NT2/D1 (cell line): Measurements from ENCODE around the gene DLX6.

Experiments used
- DNase-seq: peaks from one replicate; pipeline ENCODE4 v3.0.0-alpha.2; 2011; ENCODE audit warnings: low read depth, low spot score
- H3K27me3 ChIP-seq: 2 replicates; pipeline ENCODE4 v1.6.0; 2011; ENCODE audit warnings: mild to moderate bottlenecking; ENCODE audit not compliant: insufficient read length, insufficient read depth
- H3K36me3 ChIP-seq: 2 replicates; pipeline ENCODE4 v1.6.1; 2011; ENCODE audit warnings: mild to moderate bottlenecking, low read length, mixed read lengths; ENCODE audit not compliant: insufficient read depth, insufficient read length
- H3K4me1 ChIP-seq: 2 replicates; pipeline ENCODE4 v1.5.1; 2011; ENCODE audit not compliant: insufficient read depth, insufficient read length
- H3K4me3 ChIP-seq: 2 replicates; pipeline ENCODE4 v1.5.1; 2011; ENCODE audit warnings: low read depth; ENCODE audit not compliant: insufficient read length
- H3K9ac ChIP-seq: 2 replicates; pipeline ENCODE4 v1.6.0; 2011; ENCODE audit warnings: low read depth; ENCODE audit not compliant: insufficient read length
- H3K9me3 ChIP-seq: 2 replicates; pipeline ENCODE4 v1.5.1; 2011; ENCODE audit warnings: mild to moderate bottlenecking, low read length; ENCODE audit not compliant: insufficient read depth
- SUZ12 ChIP-seq: IDR thresholded peaks from 2 replicates; pipeline ENCODE4 v1.6.1; 2011; ENCODE audit not compliant: insufficient read length, insufficient read depth; ENCODE audit errors: extremely low read depth
- YY1 ChIP-seq: IDR thresholded peaks from 2 replicates; pipeline ENCODE4 v1.6.1; 2011; ENCODE audit not compliant: insufficient read length, insufficient read depth
- ZNF274 ChIP-seq: IDR thresholded peaks from 2 replicates; pipeline ENCODE4 v1.6.1; 2011; ENCODE audit warnings: mild to moderate bottlenecking, low read depth, low read length

The DLX6 gene

DNA sequence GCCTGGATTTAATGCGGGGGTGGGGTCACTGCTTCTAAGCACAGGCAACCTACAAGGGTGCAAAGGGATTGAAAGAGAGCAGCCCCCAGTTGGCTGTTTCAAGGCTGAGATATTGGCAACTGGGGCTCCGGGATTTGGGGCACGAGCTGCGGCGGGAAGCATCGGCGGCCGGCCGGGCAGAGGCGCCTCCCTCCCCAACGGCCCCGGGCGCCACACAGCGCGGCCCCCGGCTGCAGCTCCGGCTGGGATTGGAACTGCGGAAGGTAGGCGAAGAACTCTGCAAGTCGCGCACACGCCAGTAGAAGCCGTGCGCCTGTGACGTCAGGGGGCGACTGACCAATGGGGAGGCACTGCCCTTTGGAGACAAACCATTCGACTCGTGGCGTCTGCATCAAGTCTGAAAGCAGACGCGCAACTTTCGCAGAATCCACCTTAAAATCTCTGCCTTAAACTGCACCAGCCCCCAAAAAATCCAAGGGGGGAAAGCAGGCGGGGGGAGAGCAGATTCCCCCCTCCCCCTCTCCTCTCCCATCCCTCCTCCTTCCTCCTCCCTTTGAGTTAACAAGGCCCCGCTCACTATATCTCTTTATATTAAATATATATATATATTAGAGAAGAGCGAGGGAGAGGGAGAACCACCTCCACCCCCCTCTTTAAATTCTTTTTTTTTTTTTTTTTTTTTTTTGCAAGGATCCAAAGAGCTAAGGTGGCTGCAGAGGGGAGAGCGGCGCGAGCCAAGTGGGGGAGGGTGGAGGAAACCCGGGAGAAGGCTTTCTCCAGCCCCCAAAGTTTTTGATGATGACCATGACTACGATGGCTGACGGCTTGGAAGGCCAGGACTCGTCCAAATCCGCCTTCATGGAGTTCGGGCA is at the start of gene DLX6:
Gene DLX6, plus strand, starts transcription at position 371 of the 872 bp plus-strand sequence. Its CDS starts 425 bp downstream, at position 796.
- Histone ChIP-seq H3K36me3 (no peaks in the 10 kb centered on the region), H3K27me3 (peaks cover 78% of the 10 kb centered on the region), H3K4me1 (peaks cover 7% of the 10 kb centered on the region), H3K4me3 (peak within 1 kb of the TSS; percentile 43), H3K9me3 (no peaks in the 10 kb centered on the region), H3K9ac (peak within 1 kb of the TSS; percentile 32)
- DNase-seq = peak; percentile 88
- TF ChIP-seq SUZ12 (no peak), ZNF274 (no peak), YY1 (no peak)

DNA sequence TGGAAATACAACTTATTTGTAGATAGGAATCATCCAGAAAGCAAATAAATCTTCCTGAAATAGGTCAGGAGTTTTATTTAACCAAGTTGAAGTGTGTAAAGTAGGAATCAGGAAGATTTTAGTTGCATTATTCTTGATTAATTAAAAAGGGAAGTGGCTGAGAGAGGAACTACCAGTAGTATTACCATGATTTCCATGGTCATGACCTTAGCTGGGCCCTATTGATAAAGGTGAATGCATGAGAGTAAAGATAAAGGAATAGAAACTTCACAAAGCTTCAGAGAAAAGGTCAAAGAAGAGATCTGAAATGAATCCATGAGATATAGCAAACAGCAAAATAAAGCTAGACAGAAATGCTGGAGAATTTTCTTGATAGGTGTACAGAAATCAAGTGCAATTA is 46.2 kb upstream of the DLX6 start:
- Histone ChIP-seq H3K4me1 (no peaks in the 10 kb centered on the region), H3K4me3 (no peak overlapping the region), H3K27me3 (no peaks in the 10 kb centered on the region), H3K9me3 (no peaks in the 10 kb centered on the region), H3K9ac (no peak overlapping the region), H3K36me3 (no peaks in the 10 kb centered on the region)
- no peak for DNase-seq
- TF ChIP-seq ZNF274 (no peak), SUZ12 (no peak)

DNA sequence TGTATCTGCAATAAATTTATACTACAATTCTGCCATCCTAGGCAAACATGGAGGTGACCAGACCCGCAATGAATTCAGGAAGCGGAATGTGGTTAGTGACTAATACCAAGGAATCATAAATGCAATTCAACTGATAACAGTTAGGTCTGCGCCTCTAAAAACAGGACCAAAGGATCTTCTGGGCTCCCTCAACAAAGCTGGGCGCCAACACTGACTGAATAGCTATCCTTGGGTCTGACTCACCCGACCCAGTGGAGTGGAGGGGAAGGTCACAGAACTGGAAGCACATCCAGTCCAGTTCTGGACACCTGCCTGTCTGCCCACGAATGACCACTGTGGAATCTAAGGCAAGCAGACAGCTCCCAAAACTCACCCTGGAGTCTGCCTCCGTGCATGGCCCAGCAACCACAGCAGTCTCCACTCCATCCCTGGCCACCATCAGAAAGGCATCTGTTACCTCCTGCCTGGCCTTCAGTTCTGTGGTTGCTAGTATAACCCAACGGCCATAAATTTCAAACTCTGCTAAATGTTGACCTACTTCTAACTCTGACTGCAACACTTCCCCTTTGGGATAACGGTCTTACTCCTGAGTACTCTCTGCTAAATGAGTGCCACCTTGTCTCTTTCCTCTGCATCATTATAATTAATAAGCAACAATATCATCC is 43.0 kb upstream of the DLX6 start:
- Histone ChIP-seq H3K4me1 (no peaks in the 10 kb centered on the region), H3K4me3 (no peak overlapping the region), H3K27me3 (no peaks in the 10 kb centered on the region), H3K9me3 (no peaks in the 10 kb centered on the region), H3K9ac (no peak overlapping the region), H3K36me3 (no peaks in the 10 kb centered on the region)
- no peak for DNase-seq
- TF ChIP-seq SUZ12 = no peak
- no peak for TF ChIP-seq ZNF274
- no peak for TF ChIP-seq YY1

DNA sequence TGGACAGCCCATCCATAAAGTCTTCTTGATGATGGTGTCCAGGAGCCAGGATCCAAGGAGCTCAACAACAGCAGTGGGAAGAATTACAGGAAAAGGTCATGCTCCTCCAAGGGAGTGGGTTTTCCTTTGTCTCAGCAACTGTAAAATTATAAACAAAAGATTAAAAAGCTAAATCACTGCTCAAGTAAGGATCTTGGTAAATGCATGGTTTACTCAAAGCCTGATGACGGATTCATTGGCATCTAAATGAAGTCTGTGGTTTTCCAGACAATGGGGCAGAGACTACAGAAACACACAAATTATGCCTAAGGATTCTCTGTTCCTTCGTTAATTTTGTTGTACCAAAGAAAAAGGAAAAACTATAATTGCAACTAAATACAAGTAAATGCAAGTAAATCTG is 36.4 kb upstream of the DLX6 start:
- Histone ChIP-seq H3K4me1 (no peaks in the 10 kb centered on the region), H3K4me3 (no peak overlapping the region), H3K27me3 (no peaks in the 10 kb centered on the region), H3K9ac (no peak overlapping the region), H3K36me3 (no peaks in the 10 kb centered on the region), H3K9me3 (no peaks in the 10 kb centered on the region)
- no peak for TF ChIP-seq SUZ12
- TF ChIP-seq ZNF274 = no peak
- no peak for TF ChIP-seq YY1
- no peak for DNase-seq

DNA sequence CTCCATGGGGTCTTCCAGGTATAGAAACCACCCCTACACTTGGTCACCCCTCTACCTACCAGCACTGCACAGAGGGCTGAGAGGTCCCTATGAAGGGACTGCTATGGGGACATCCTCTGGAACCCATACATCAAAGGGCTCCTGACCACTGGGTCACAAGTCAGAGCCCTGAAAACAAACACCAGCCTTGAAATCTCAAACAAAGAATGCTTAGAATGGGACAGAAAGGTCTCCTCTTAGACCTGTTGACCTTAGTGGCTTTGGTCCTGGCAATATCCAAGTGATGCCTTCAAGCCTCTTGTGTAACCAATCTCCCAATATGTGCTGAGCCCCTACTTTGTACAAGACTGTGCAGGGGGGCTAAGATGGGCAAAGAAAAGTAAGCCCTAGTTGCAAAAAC is 34.6 kb upstream of the DLX6 start:
- Histone ChIP-seq H3K27me3 (no peaks in the 10 kb centered on the region), H3K4me3 (no peak overlapping the region), H3K9ac (no peak overlapping the region), H3K36me3 (no peaks in the 10 kb centered on the region), H3K4me1 (no peaks in the 10 kb centered on the region), H3K9me3 (no peaks in the 10 kb centered on the region)
- DNase-seq = no peak
- no peak for TF ChIP-seq SUZ12
- TF ChIP-seq ZNF274 = no peak
- TF ChIP-seq YY1 = no peak

DNA sequence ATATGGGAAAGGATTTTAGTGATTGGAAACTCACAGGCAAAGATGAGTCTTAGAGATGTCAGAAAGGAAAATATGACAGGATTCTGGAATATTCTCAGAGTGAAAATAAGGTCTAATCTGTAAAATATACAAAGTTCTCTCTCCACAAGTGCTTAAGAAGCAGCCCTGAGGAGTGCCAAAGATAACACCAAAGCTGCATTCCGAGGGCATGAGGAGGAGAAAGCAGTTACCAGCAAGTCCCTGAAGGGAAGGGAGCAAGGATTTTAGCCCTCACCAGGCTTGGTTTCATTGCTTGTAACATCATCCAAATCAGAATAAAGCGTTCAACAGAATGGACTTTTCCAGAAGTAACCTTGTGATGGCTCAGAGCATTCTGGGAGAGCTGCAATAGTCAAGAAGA is 31.4 kb upstream of the DLX6 start:
- no peaks in the 10 kb centered on the region for H3K9me3 ChIP-seq
- TF ChIP-seq ZNF274 (no peak), SUZ12 (no peak), YY1 (no peak)
- DNase-seq = no peak
- no peaks in the 10 kb centered on the region for H3K4me1 ChIP-seq
- no peaks in the 10 kb centered on the region for H3K36me3 ChIP-seq
- no peaks in the 10 kb centered on the region for H3K27me3 ChIP-seq
- H3K9ac ChIP-seq = no peak overlapping the region
- H3K4me3 ChIP-seq = no peak overlapping the region

DNA sequence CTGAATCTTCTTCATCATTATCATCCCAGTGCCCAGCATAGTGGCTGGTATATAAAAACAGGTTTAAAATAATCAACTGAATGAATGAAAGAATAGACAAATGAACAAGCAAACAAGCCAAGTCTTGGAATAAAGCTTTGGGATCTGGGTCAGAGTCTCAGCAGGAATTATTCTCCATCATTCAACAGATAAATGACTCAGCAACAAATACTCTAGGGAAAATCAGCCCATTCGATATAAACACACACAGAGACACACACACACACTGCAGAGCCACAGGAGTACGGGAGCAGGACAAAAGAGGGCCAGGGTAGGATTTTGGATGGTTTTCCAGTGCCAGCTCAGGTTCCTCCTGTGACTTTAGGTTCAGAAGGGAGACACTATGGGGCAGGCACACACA is 29.2 kb upstream of the DLX6 start:
- no peaks in the 10 kb centered on the region for H3K4me1 ChIP-seq
- no peak for DNase-seq
- TF ChIP-seq SUZ12 (no peak), ZNF274 (no peak), YY1 (no peak)
- H3K36me3 ChIP-seq = no peaks in the 10 kb centered on the region
- H3K4me3 ChIP-seq = no peak overlapping the region
- H3K9me3 ChIP-seq = no peaks in the 10 kb centered on the region
- H3K27me3 ChIP-seq = no peaks in the 10 kb centered on the region
- H3K9ac ChIP-seq = no peak overlapping the region
